Inflammatory macrophage treated with lipopolysaccharide for 1 hour (primary cell): Measurements from ENCODE around the gene HSD17B14.
"Not testable (repeated sequence)": the region's sequence is repeated elsewhere in the genome, so short reads cannot be mapped to it uniquely, and the experiment has no call there.

Experiments
- DNase-seq, 2 donors: peaks; one replicate each; pipeline ENCODE4 v3.0.0-alpha.2; 2020 to 2022

HSD17B14 gene

GRCh38 chr19:48795685-48796070 is 40.6 kb downstream of the HSD17B14 start:
- DNase-seq = no peak

- peak; percentile 87 to 94 for DNase-seq
Observed at GRCh38 chr19:48795055-48795684, 41.1 kb downstream of the HSD17B14 start.

- DNase-seq = no peak
Observed at GRCh38 chr19:48794291-48794690, 42.0 kb downstream of the HSD17B14 start.

GRCh38 chr19:48793271-48793670 is 43.0 kb downstream of the HSD17B14 start:
- DNase-seq = no peak

- DNase-seq = not testable (repeated sequence)
Observed at GRCh38 chr19:48787331-48787730, 49.0 kb downstream of the HSD17B14 start.

GRCh38 chr19:48786422-48786821 is 49.9 kb downstream of the HSD17B14 start:
- not testable (repeated sequence) for DNase-seq

GRCh38 chr19:48784527-48784926 is 51.8 kb downstream of the HSD17B14 start:
- no peak for DNase-seq

- DNase-seq = peak; percentile 78 to 85
Observed at GRCh38 chr19:48780631-48781391, 55.5 kb downstream of the HSD17B14 start.

- DNase-seq = no peak
Observed at GRCh38 chr19:48779636-48780035, 56.7 kb downstream of the HSD17B14 start.

GRCh38 chr19:48777720-48778119 is 58.6 kb downstream of the HSD17B14 start:
- no peak for DNase-seq

- no peak for DNase-seq
Observed at GRCh38 chr19:48777139-48777538, 59.2 kb downstream of the HSD17B14 start.

- DNase-seq = no peak
Observed at GRCh38 chr19:48772503-48772953, 63.8 kb downstream of the HSD17B14 start.

- DNase-seq = no peak
Observed at GRCh38 chr19:48770734-48771472, 65.4 kb downstream of the HSD17B14 start.

- DNase-seq = no peak
Observed at GRCh38 chr19:48770266-48770665, 66.0 kb downstream of the HSD17B14 start.

GRCh38 chr19:48768994-48769713 is 67.1 kb downstream of the HSD17B14 start:
- peak; percentile 32 to 52 for DNase-seq

- DNase-seq = not testable (repeated sequence)
Observed at GRCh38 chr19:48768171-48768753, 68.0 kb downstream of the HSD17B14 start.

GRCh38 chr19:48765816-48766215 is 70.5 kb downstream of the HSD17B14 start:
- not testable (repeated sequence) for DNase-seq
